NT2/D1 (cell line): Measurements from ENCODE around the gene RBFOX2.

Experiments
- DNase-seq: peaks from one replicate; pipeline ENCODE4 v3.0.0-alpha.2; 2011; ENCODE audit warnings: low read depth, low spot score
- H3K27me3 ChIP-seq: 2 replicates; pipeline ENCODE4 v1.6.0; 2011; ENCODE audit warnings: mild to moderate bottlenecking; ENCODE audit not compliant: insufficient read length, insufficient read depth
- H3K36me3 ChIP-seq: 2 replicates; pipeline ENCODE4 v1.6.1; 2011; ENCODE audit warnings: mild to moderate bottlenecking, low read length, mixed read lengths; ENCODE audit not compliant: insufficient read depth, insufficient read length
- H3K4me1 ChIP-seq: 2 replicates; pipeline ENCODE4 v1.5.1; 2011; ENCODE audit not compliant: insufficient read depth, insufficient read length
- H3K4me3 ChIP-seq: 2 replicates; pipeline ENCODE4 v1.5.1; 2011; ENCODE audit warnings: low read depth; ENCODE audit not compliant: insufficient read length
- H3K9ac ChIP-seq: 2 replicates; pipeline ENCODE4 v1.6.0; 2011; ENCODE audit warnings: low read depth; ENCODE audit not compliant: insufficient read length
- H3K9me3 ChIP-seq: 2 replicates; pipeline ENCODE4 v1.5.1; 2011; ENCODE audit warnings: mild to moderate bottlenecking, low read length; ENCODE audit not compliant: insufficient read depth
- SUZ12 ChIP-seq: IDR thresholded peaks from 2 replicates; pipeline ENCODE4 v1.6.1; 2011; ENCODE audit not compliant: insufficient read length, insufficient read depth; ENCODE audit errors: extremely low read depth
- YY1 ChIP-seq: IDR thresholded peaks from 2 replicates; pipeline ENCODE4 v1.6.1; 2011; ENCODE audit not compliant: insufficient read length, insufficient read depth
- ZNF274 ChIP-seq: IDR thresholded peaks from 2 replicates; pipeline ENCODE4 v1.6.1; 2011; ENCODE audit warnings: mild to moderate bottlenecking, low read depth, low read length

RBFOX2 gene

GRCh38 chr22:35971456-35972119, 57.0 kb downstream of the RBFOX2 start:
- no peak for TF ChIP-seq ZNF274
- TF ChIP-seq YY1 = no peak
- TF ChIP-seq SUZ12 = no peak
- H3K4me3 ChIP-seq = no peak overlapping the region
- DNase-seq = no peak

GRCh38 chr22:35970616-35971455, 57.8 kb downstream of the RBFOX2 start:
- no peaks in the 10 kb centered on the region for H3K9me3 ChIP-seq
- no peak overlapping the region for H3K4me3 ChIP-seq
- H3K4me1 ChIP-seq = peaks cover 2% of the 10 kb centered on the region
- DNase-seq = no peak
- no peaks in the 10 kb centered on the region for H3K27me3 ChIP-seq
- no peaks in the 10 kb centered on the region for H3K36me3 ChIP-seq
- TF ChIP-seq ZNF274 = no peak
- no peak overlapping the region for H3K9ac ChIP-seq

More at GRCh38 chr22:35971456-35972119, 57.0 kb downstream of the RBFOX2 start:
- Histone ChIP-seq H3K9me3 (no peaks in the 10 kb centered on the region), H3K4me1 (peaks cover 2% of the 10 kb centered on the region), H3K9ac (no peak overlapping the region), H3K36me3 (no peaks in the 10 kb centered on the region), H3K27me3 (no peaks in the 10 kb centered on the region)

- TF ChIP-seq ZNF274 (no peak), SUZ12 (no peak), YY1 (no peak)
- H3K4me3 ChIP-seq = no peak overlapping the region
- no peak for DNase-seq
- H3K27me3 ChIP-seq = no peaks in the 10 kb centered on the region
- H3K36me3 ChIP-seq = no peaks in the 10 kb centered on the region
- H3K9ac ChIP-seq = no peak overlapping the region
- H3K4me1 ChIP-seq = peaks cover 2% of the 10 kb centered on the region
- no peaks in the 10 kb centered on the region for H3K9me3 ChIP-seq
Observed at GRCh38 chr22:35967046-35967397, 61.6 kb downstream of the RBFOX2 start.

- peaks cover under 1% of the 10 kb centered on the region for H3K4me1 ChIP-seq
- no peaks in the 10 kb centered on the region for H3K9me3 ChIP-seq
- H3K4me3 ChIP-seq = no peak overlapping the region
Observed at GRCh38 chr22:35966314-35967045, 62.1 kb downstream of the RBFOX2 start.

GRCh38 chr22:35963237-35963810, 65.3 kb downstream of the RBFOX2 start:
- H3K9ac ChIP-seq = no peak overlapping the region
- no peaks in the 10 kb centered on the region for H3K9me3 ChIP-seq
- no peak for TF ChIP-seq SUZ12
- H3K4me1 ChIP-seq = no peaks in the 10 kb centered on the region
- H3K27me3 ChIP-seq = no peaks in the 10 kb centered on the region
- H3K36me3 ChIP-seq = no peaks in the 10 kb centered on the region
- DNase-seq = no peak
- no peak overlapping the region for H3K4me3 ChIP-seq

More at GRCh38 chr22:35966314-35967045, 62.1 kb downstream of the RBFOX2 start:
- Histone ChIP-seq H3K36me3 (no peaks in the 10 kb centered on the region), H3K27me3 (no peaks in the 10 kb centered on the region), H3K9ac (no peak overlapping the region)
- TF ChIP-seq ZNF274 (no peak), YY1 (no peak), SUZ12 (no peak)
- DNase-seq = no peak

- Histone ChIP-seq H3K4me3 (no peak overlapping the region), H3K27me3 (no peaks in the 10 kb centered on the region)
Observed at GRCh38 chr22:35961480-35962295, 66.9 kb downstream of the RBFOX2 start.

GRCh38 chr22:35960854-35961253, 67.8 kb downstream of the RBFOX2 start:
- no peak overlapping the region for H3K9ac ChIP-seq
- H3K27me3 ChIP-seq = no peaks in the 10 kb centered on the region
- no peaks in the 10 kb centered on the region for H3K9me3 ChIP-seq
- DNase-seq = no peak
- no peaks in the 10 kb centered on the region for H3K4me1 ChIP-seq
- no peak for TF ChIP-seq ZNF274
- TF ChIP-seq YY1 = no peak
- no peak for TF ChIP-seq SUZ12
- no peaks in the 10 kb centered on the region for H3K36me3 ChIP-seq
- H3K4me3 ChIP-seq = no peak overlapping the region

More at GRCh38 chr22:35961480-35962295, 66.9 kb downstream of the RBFOX2 start:
- no peak for TF ChIP-seq SUZ12
- TF ChIP-seq YY1 = no peak
- Histone ChIP-seq H3K4me1 (no peaks in the 10 kb centered on the region), H3K36me3 (no peaks in the 10 kb centered on the region), H3K9me3 (no peaks in the 10 kb centered on the region), H3K9ac (no peak overlapping the region)
- DNase-seq = peak; percentile 85
